ENCODE results near the gene ANXA6. TPM values are rescaled to one million over a fixed set of nuclear protein-coding genes. Genes with fewer than 3 reads are reported as not detected.

ANXA6 gene
- total and polyA plus RNA-seq, 9 of the 15 experiments (the other 6 are each of a cell fraction or from before 2014, with no cell fraction given) = 0.70 to 13.2 (median 8.3) TPM

- H3K4me1 ChIP-seq (replicated peaks in 1 of 2; ENCODE audit: control insufficient read depth in 2 of 2, insufficient read depth in 2 of 2, low read length in 2 of 2) = no peaks in the 10 kb centered on the region
- H4K20me1 ChIP-seq (replicated peaks; ENCODE audit: control insufficient read depth, insufficient read depth, low read length) = no peaks in the 10 kb centered on the region; the same call in 1 of the 2 replicates
- FAIRE-seq (no peak), ATAC-seq (no peak), DNase-seq (ENCODE audit: extremely low read depth in 1 of 4, low spot score in 3 of 4) (no peak)
- no peak overlapping the region for H3K9ac ChIP-seq (ENCODE audit: insufficient read depth in 1 of 2, low read depth in 2 of 2, low read length in 2 of 2)
- WGBS (ENCODE audit: insufficient coverage, low coverage, missing lambda C conversion rate) = 28% methylated on average over 10 of the region's 10 CpGs
- H3K36me3 ChIP-seq (ENCODE audit: control insufficient read depth, insufficient read depth, low read length) = no peaks in the 10 kb centered on the region
- CTCF ChIA-PET (ENCODE audit: low intra/inter-chr PET ratio) = no interaction called here
- H3K27me3 ChIP-seq (ENCODE audit: control insufficient read depth in 2 of 2, insufficient read depth in 2 of 2, low read length in 2 of 2) = peaks cover 4 to 11% of the 10 kb centered on the region in 2 experiments; a peak in 3 of 5 replicates
- no peaks in the 10 kb centered on the region for H3K9me1 ChIP-seq (ENCODE audit: control insufficient read depth, insufficient read depth, low read length)
- no peak overlapping the region for H3K27ac ChIP-seq (ENCODE audit: extremely low read depth, low read depth, low read length)
- H2AFZ ChIP-seq (ENCODE audit: low read depth, low read length) = no peak overlapping the region
- no peaks in the 10 kb centered on the region for H3K9me3 ChIP-seq (replicated peaks; ENCODE audit: control insufficient read depth, insufficient read depth, low read depth, low read length)
- no peak overlapping the region for H3K4me2 ChIP-seq (ENCODE audit: insufficient read depth, low read length)
- H3K4me3 ChIP-seq = no peak overlapping the region
- BruUV-seq (replicated peaks) = no TSS peak
- no peaks in the 10 kb centered on the region for H3K79me2 ChIP-seq (ENCODE audit: control insufficient read depth, insufficient read depth, low read length)
- intact Hi-C loops (cut with micrococcal nuclease) = loop anchor here (5.0 to 10.0 kb wide), 3 partner anchors 149 to 604 kb away; no protein-coding TSS in a partner anchor
- POLR2A ChIA-PET = interaction anchor here (0.7 to 1.0 kb wide), 2 partner anchors 121 to 230 kb away, joined by 3 read pairs; no protein-coding TSS in a partner anchor
- in situ Hi-C loops (cut with MboI) = no loop called here
- TF ChIP-seq ZBTB1 (CRISPR knock-in tag; IDR thresholded peaks at IDR 0.05; ENCODE audit: borderline replicate concordance, low read depth) (no peak), ZEB2 (IDR thresholded peaks at IDR 0.05) (no peak), ZBTB40 (IDR thresholded peaks at IDR 0.05) (peak; percentile 90), ZBTB40 (CRISPR knock-in tag; IDR thresholded peaks at IDR 0.05) (peak; percentile 88)
Measured at GRCh38 chr5:151168602-151169344, 11.2 kb upstream of the ANXA6 start.
